DMS53 treated with DMSO at 0.1 percent for 48 hours (cell line): ENCODE results near the gene GASK1A.

Experiments
- DNase-seq: peaks from one replicate; lab custom pipeline; 2025; ENCODE audit not compliant: unreplicated experiment; lab: John Stamatoyannopoulos, UW

GASK1A gene

GRCh38 chr3:42982645-42983412 lies 3.7 kb downstream of the GASK1A start:
- no peak for DNase-seq

- DNase-seq: no peak
Measured at GRCh38 chr3:42983927-42984326, 4.8 kb downstream of the GASK1A start.

GRCh38 chr3:42984701-42985100 lies 5.6 kb downstream of the GASK1A start:
- DNase-seq: no peak

- DNase-seq: no peak
Measured at GRCh38 chr3:42988097-42988496, 9.0 kb downstream of the GASK1A start.

GRCh38 chr3:42988566-42988965 lies 9.5 kb downstream of the GASK1A start:
- no peak for DNase-seq

- DNase-seq: no peak
Measured at GRCh38 chr3:42991341-42992315, 12.5 kb downstream of the GASK1A start.

GRCh38 chr3:42994595-42994994 lies 15.5 kb downstream of the GASK1A start:
- no peak for DNase-seq

- DNase-seq: no peak
Measured at GRCh38 chr3:42996021-42996420, 16.9 kb downstream of the GASK1A start.

- no peak for DNase-seq
Measured at GRCh38 chr3:42996633-42997075, 17.5 kb downstream of the GASK1A start.

GRCh38 chr3:42999212-42999611 lies 20.1 kb downstream of the GASK1A start:
- no peak for DNase-seq

- DNase-seq: no peak
Measured at GRCh38 chr3:42999632-43000031, 20.5 kb downstream of the GASK1A start.

- no peak for DNase-seq
Measured at GRCh38 chr3:43000387-43000786, 21.3 kb downstream of the GASK1A start.

GRCh38 chr3:43001094-43001553 lies 22.0 kb downstream of the GASK1A start:
- no peak for DNase-seq

- no peak for DNase-seq
Measured at GRCh38 chr3:43001556-43002121, 22.5 kb downstream of the GASK1A start.

- DNase-seq: no peak
Measured at GRCh38 chr3:43004282-43004681, 25.2 kb downstream of the GASK1A start.

GRCh38 chr3:43005253-43005652 lies 26.1 kb downstream of the GASK1A start:
- DNase-seq: no peak

- no peak for DNase-seq
Measured at GRCh38 chr3:43005981-43006380, 26.9 kb downstream of the GASK1A start.

GRCh38 chr3:43006825-43007224 lies 27.7 kb downstream of the GASK1A start:
- no peak for DNase-seq

GRCh38 chr3:43009547-43009946 lies 30.4 kb downstream of the GASK1A start:
- no peak for DNase-seq

- no peak for DNase-seq
Measured at GRCh38 chr3:43010638-43011037, 31.5 kb downstream of the GASK1A start.

- no peak for DNase-seq
Measured at GRCh38 chr3:43011638-43012037, 32.5 kb downstream of the GASK1A start.
